Medulla oblongata (tissue), 1 donor: ENCODE results near the gene GOLGA8K.
"Not testable (repeated sequence)": the region's sequence is repeated elsewhere in the genome, so short reads cannot be mapped to it uniquely, and the experiment has no call there.

Experiments
- DNase-seq: peaks from one replicate; pipeline ENCODE4 v3.0.0-alpha.2; 2015; ENCODE audit errors: extremely low spot score

Gene GOLGA8K

GRCh38 chr15:32403192-32403591 is at the start of gene GOLGA8K:
Gene GOLGA8K, minus strand, starts transcription at chr15:32403292. Its CDS starts 98 bp downstream, at chr15:32403194.
- DNase-seq: not testable (repeated sequence)

GRCh38 chr15:32440445-32440977 is 37.4 kb upstream of the GOLGA8K start:
- not testable (repeated sequence) for DNase-seq

GRCh38 chr15:32434102-32434963 is 31.2 kb upstream of the GOLGA8K start:
- DNase-seq: not testable (repeated sequence)

GRCh38 chr15:32427635-32428034 is 24.5 kb upstream of the GOLGA8K start:
- not testable (repeated sequence) for DNase-seq

GRCh38 chr15:32426511-32426910 is 23.4 kb upstream of the GOLGA8K start:
- not testable (repeated sequence) for DNase-seq

- DNase-seq: not testable (repeated sequence)
Measured at GRCh38 chr15:32407903-32408302, 4.8 kb upstream of the GOLGA8K start.

- DNase-seq: not testable (repeated sequence)
Measured at GRCh38 chr15:32396522-32396921, 6.6 kb downstream of the GOLGA8K start.

- DNase-seq: not testable (repeated sequence)
Measured at GRCh38 chr15:32394745-32395144, 8.3 kb downstream of the GOLGA8K start.

GRCh38 chr15:32388050-32388648 is 14.9 kb downstream of the GOLGA8K start:
- not testable (repeated sequence) for DNase-seq

- not testable (repeated sequence) for DNase-seq
Measured at GRCh38 chr15:32385823-32386495, 17.1 kb downstream of the GOLGA8K start.

GRCh38 chr15:32374185-32374584 is 28.9 kb downstream of the GOLGA8K start:
- not testable (repeated sequence) for DNase-seq

- not testable (repeated sequence) for DNase-seq
Measured at GRCh38 chr15:32373707-32374106, 29.4 kb downstream of the GOLGA8K start.

GRCh38 chr15:32372075-32372474 is 31.0 kb downstream of the GOLGA8K start:
- not testable (repeated sequence) for DNase-seq

- not testable (repeated sequence) for DNase-seq
Measured at GRCh38 chr15:32370526-32370925, 32.6 kb downstream of the GOLGA8K start.

GRCh38 chr15:32370064-32370463 is 33.0 kb downstream of the GOLGA8K start:
- not testable (repeated sequence) for DNase-seq

GRCh38 chr15:32366492-32366891 is 36.6 kb downstream of the GOLGA8K start:
- DNase-seq: not testable (repeated sequence)

- not testable (repeated sequence) for DNase-seq
Measured at GRCh38 chr15:32365955-32366354, 37.1 kb downstream of the GOLGA8K start.

- not testable (repeated sequence) for DNase-seq
Measured at GRCh38 chr15:32364944-32365343, 38.1 kb downstream of the GOLGA8K start.

GRCh38 chr15:32363449-32363848 is 39.6 kb downstream of the GOLGA8K start:
- not testable (repeated sequence) for DNase-seq

GRCh38 chr15:32361662-32362061 is 41.4 kb downstream of the GOLGA8K start:
- DNase-seq: not testable (repeated sequence)

- not testable (repeated sequence) for DNase-seq
Measured at GRCh38 chr15:32358462-32358861, 44.6 kb downstream of the GOLGA8K start.

GRCh38 chr15:32356909-32357308 is 46.2 kb downstream of the GOLGA8K start:
- DNase-seq: not testable (repeated sequence)
